Cardiac muscle cell (in vitro differentiated cells and primary cell): ENCODE measurements around the gene GATA6. TPM values are rescaled to one million over a fixed set of nuclear protein-coding genes. Genes with fewer than 3 reads are reported as not detected.

ENCODE experiments used
- DNase-seq, 2 donors: peaks; one replicate each; pipeline versions ENCODE4 v3.0.0 to v3.0.0-alpha.2; 2010 to 2017; ENCODE audit warnings: low read depth in 1 of 2, low spot score in 1 of 2
- H3K27ac ChIP-seq: fragments of 200-600 bp; sonication (generic); 2 replicates; pipeline ENCODE4 v1.5.1; 2016
- H3K27me3 ChIP-seq: fragments of 200-600 bp; sonication (generic); 2 replicates; pipeline ENCODE4 v1.6.0; 2016; ENCODE audit warnings: control low read depth
- H3K36me3 ChIP-seq: fragments of 200-600 bp; sonication (generic); 2 replicates; pipeline ENCODE4 v1.5.1; 2016; ENCODE audit warnings: control low read depth
- H3K4me1 ChIP-seq: fragments of 200-600 bp; sonication (generic); 2 replicates; pipeline ENCODE4 v1.8.1; 2017; ENCODE audit warnings: low read depth, mild to moderate bottlenecking, mixed run types
- H3K4me3 ChIP-seq: fragments of 200-600 bp; sonication (generic); 2 replicates; pipeline ENCODE4 v1.5.1; 2016; ENCODE audit warnings: mild to moderate bottlenecking
- H3K9me3 ChIP-seq: fragments of 200-600 bp; sonication (generic); 2 replicates; pipeline ENCODE4 v1.5.1; 2017; ENCODE audit warnings: low read depth, mild to moderate bottlenecking, control low read depth
- CTCF ChIP-seq: IDR thresholded peaks from 2 replicates; pipeline ENCODE4 v1.5.1; 2012; ENCODE audit warnings: low read depth, mild to moderate bottlenecking, low read length
- polyA plus RNA-seq: library from polyadenylated mRNA; unstranded; fragments of >200 nt; fragmentation: Nextera tagmentation; extraction: Ambion mirVana; gene quantifications from 2 replicates; pipeline ENCODE4 v1.2.1, GENCODE V29; 2016
- total RNA-seq: library from RNA; depleted of rRNA; stranded (reverse); fragments of >200 nt; gene quantifications from 2 replicates; pipeline ENCODE4 v1.2.3, GENCODE V29; 2016

GATA6 gene
- total and polyA plus RNA-seq, 2 experiments from 2014 or later: 104 to 182 TPM

GRCh38 chr18:22149710-22150109 lies 19.7 kb upstream of the GATA6 start:
- no peak overlapping the region for H3K4me3 ChIP-seq
- H3K9me3 ChIP-seq: no peaks in the 10 kb centered on the region
- H3K27ac ChIP-seq: no peak overlapping the region
- TF ChIP-seq CTCF: no peak
- H3K4me1 ChIP-seq: no peaks in the 10 kb centered on the region
- DNase-seq: no peak
- no peaks in the 10 kb centered on the region for H3K36me3 ChIP-seq
- no peaks in the 10 kb centered on the region for H3K27me3 ChIP-seq

GRCh38 chr18:22152093-22152492 lies 17.3 kb upstream of the GATA6 start:
- Histone ChIP-seq H3K27ac (no peak overlapping the region), H3K36me3 (no peaks in the 10 kb centered on the region), H3K4me3 (no peak overlapping the region), H3K27me3 (no peaks in the 10 kb centered on the region), H3K4me1 (no peaks in the 10 kb centered on the region), H3K9me3 (no peaks in the 10 kb centered on the region)
- peak in 1 of 2 donors; percentile 31 for DNase-seq
- no peak for TF ChIP-seq CTCF

GRCh38 chr18:22153428-22153827 lies 16.0 kb upstream of the GATA6 start:
- no peaks in the 10 kb centered on the region for H3K9me3 ChIP-seq
- no peaks in the 10 kb centered on the region for H3K27me3 ChIP-seq
- no peak for DNase-seq
- no peak for TF ChIP-seq CTCF
- H3K4me1 ChIP-seq: no peaks in the 10 kb centered on the region
- no peaks in the 10 kb centered on the region for H3K36me3 ChIP-seq
- no peak overlapping the region for H3K4me3 ChIP-seq
- H3K27ac ChIP-seq: no peak overlapping the region

GRCh38 chr18:22155584-22155983 lies 13.8 kb upstream of the GATA6 start:
- Histone ChIP-seq H3K27ac (no peak overlapping the region), H3K27me3 (no peaks in the 10 kb centered on the region), H3K4me3 (no peak overlapping the region)

GRCh38 chr18:22159014-22159413 lies 10.4 kb upstream of the GATA6 start:
- no peaks in the 10 kb centered on the region for H3K9me3 ChIP-seq
- no peaks in the 10 kb centered on the region for H3K27me3 ChIP-seq
- H3K36me3 ChIP-seq: no peaks in the 10 kb centered on the region
- H3K4me1 ChIP-seq: peaks cover 23% of the 10 kb centered on the region
- no peak for TF ChIP-seq CTCF
- DNase-seq: no peak
- no peak overlapping the region for H3K27ac ChIP-seq
- no peak overlapping the region for H3K4me3 ChIP-seq

More at GRCh38 chr18:22155584-22155983, 13.8 kb upstream of the GATA6 start:
- H3K36me3 ChIP-seq: no peaks in the 10 kb centered on the region
- no peaks in the 10 kb centered on the region for H3K9me3 ChIP-seq
- DNase-seq: no peak
- peaks cover 4% of the 10 kb centered on the region for H3K4me1 ChIP-seq
- TF ChIP-seq CTCF: no peak

GRCh38 chr18:22161090-22161489 lies 8.3 kb upstream of the GATA6 start:
- Histone ChIP-seq H3K27ac (no peak overlapping the region), H3K4me3 (no peak overlapping the region), H3K36me3 (peaks cover 3% of the 10 kb centered on the region), H3K27me3 (no peaks in the 10 kb centered on the region), H3K4me1 (peaks cover 29% of the 10 kb centered on the region), H3K9me3 (no peaks in the 10 kb centered on the region)
- no peak for TF ChIP-seq CTCF
- no peak for DNase-seq
